ENCODE data around the gene SUPT4H1. TPM values are rescaled to one million over a fixed set of nuclear protein-coding genes. Genes with fewer than 3 reads are reported as not detected.

The SUPT4H1 gene
- total and polyA plus RNA-seq, 2 of the 4 experiments (the other 2 are of a cell fraction) = 51.6 to 129 TPM

DNA sequence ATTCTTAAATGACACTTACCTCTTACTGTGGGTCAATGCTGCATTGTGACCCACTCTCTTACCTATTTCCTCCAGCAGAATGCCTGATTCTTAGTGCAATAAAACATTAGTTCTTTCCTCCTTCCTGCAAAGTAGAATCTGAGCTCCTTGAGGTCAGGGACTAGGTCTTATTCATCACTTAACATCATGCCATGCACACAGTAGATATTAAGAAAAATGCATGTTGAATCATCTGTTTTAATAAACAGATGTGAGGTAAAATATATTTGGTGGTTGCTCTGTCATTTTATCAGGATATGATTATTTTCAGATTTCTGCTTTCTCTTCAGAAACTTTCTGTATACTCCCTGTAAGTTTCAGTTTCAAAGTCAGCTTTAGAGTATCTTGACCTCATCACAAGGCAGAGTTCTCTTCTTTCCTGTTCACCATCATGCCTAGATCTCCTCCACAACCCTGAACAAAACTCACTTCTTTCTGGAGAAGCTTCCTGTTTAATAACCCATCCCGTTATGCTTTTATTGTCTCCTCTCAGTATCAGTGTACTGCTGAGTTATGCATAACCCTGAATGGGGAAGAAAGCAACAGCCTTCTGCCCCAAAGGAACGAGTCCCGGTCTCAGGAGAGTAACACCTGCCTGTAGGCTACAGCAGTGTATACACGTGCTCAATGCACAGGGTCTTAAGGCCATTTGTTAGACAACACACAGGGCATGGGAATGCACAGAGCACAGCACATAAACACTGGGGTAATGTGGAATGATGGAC lies 30.3 kb upstream of the SUPT4H1 start:
- Histone ChIP-seq H2BK120ac (ENCODE audit: low read depth, low read length) (no peak overlapping the region), H3K4ac (ENCODE audit: low read depth, low read length) (no peak overlapping the region), H4K91ac (ENCODE audit: insufficient read depth, low read depth, low read length) (no peak overlapping the region), H2AK9ac (replicated peaks; ENCODE audit: low read depth, low read length, poor library complexity) (no peak overlapping the region), H2AK5ac (ENCODE audit: low read depth, low read length) (no peak overlapping the region), H3K36me3 (ENCODE audit: control insufficient read depth, insufficient read depth, low read length) (no peaks in the 10 kb centered on the region), H3K9me3 (ENCODE audit: control insufficient read depth, insufficient read depth, low read length) (no peaks in the 10 kb centered on the region), H3K14ac (replicated peaks; ENCODE audit: low read depth, low read length) (no peak overlapping the region), H3K4me2 (ENCODE audit: low read depth, low read length) (no peak overlapping the region), H3K9ac (ENCODE audit: low read depth, low read length) (no peak overlapping the region), H2BK15ac (ENCODE audit: low read depth, low read length) (no peak overlapping the region), H3K18ac (ENCODE audit: low read depth, low read length) (no peak overlapping the region), H2BK20ac (ENCODE audit: low read depth, low read length) (no peak overlapping the region), H3K9me1 (ENCODE audit: insufficient read depth, low read length) (no peaks in the 10 kb centered on the region), H3K79me1 (ENCODE audit: low read depth in 1 of 2, low read length in 2 of 2) (no peaks in the 10 kb centered on the region), H3K4me3 (ENCODE audit: insufficient read depth, low read depth, low read length) (no peak overlapping the region), H3K27ac (ENCODE audit: insufficient read depth, low read length) (no peak overlapping the region), H3K4me1 (ENCODE audit: control insufficient read depth, insufficient read depth, low read length) (no peaks in the 10 kb centered on the region), H2BK5ac (ENCODE audit: low read depth, low read length, poor library complexity, severe bottlenecking) (no peak overlapping the region), H2AFZ (replicated peaks; ENCODE audit: low read length, poor library complexity) (no peak overlapping the region), H3K56ac (ENCODE audit: extremely low read depth, insufficient read depth, low read length) (no peak overlapping the region), H4K20me1 (ENCODE audit: insufficient read depth, low read length) (no peaks in the 10 kb centered on the region), H4K8ac (ENCODE audit: low read depth in 2 of 2, low read length in 2 of 2) (no peak overlapping the region), H3K27me3 (ENCODE audit: control insufficient read depth, insufficient read depth, low read length) (peaks cover 21% of the 10 kb centered on the region), H3K23ac (ENCODE audit: low read depth, low read length) (no peak overlapping the region), H4K5ac (ENCODE audit: low read depth, low read length) (no peak overlapping the region)
- in situ Hi-C loops (cut with MboI; ENCODE audit: low sequenced_read_pairs) = no loop called here
- dilution Hi-C loops (cut with HindIII; ENCODE audit: low sequenced_read_pairs, unreplicated experiment) = no loop called here
- no CpG with 5 or more reads among the region's 4 CpGs for WGBS, 2 experiments (ENCODE audit: extremely low coverage in 2 of 2, insufficient read length in 1 of 2)
- ChIA-PET POLR2A (ENCODE audit: unreplicated experiment) (interaction anchor here (0.7 kb wide), 1 partner anchor 16 kb away, joined by 4 read pairs; no protein-coding TSS in a partner anchor), CTCF (no interaction called here)
- TF ChIP-seq MAZ (IDR thresholded peaks at IDR 0.05; ENCODE audit: borderline replicate concordance, low read depth, low read length) = no peak
- no peak for TF ChIP-seq NFE2L2 (IDR thresholded peaks at IDR 0.05; ENCODE audit: low read depth, low read length)
- no peak for TF ChIP-seq MXI1 (IDR thresholded peaks at IDR 0.05; ENCODE audit: borderline replicate concordance, low read depth, low read length)
- TF ChIP-seq CEBPB (IDR thresholded peaks at IDR 0.05; ENCODE audit: low read depth, low read length) = no peak
- no peak for TF ChIP-seq SMC3 (IDR thresholded peaks at IDR 0.05; ENCODE audit: low read depth, low read length)
- no peak for TF ChIP-seq CHD1 (IDR thresholded peaks at IDR 0.05; ENCODE audit: low read depth, low read length)
- no peak for TF ChIP-seq RAD21 (IDR thresholded peaks at IDR 0.05; ENCODE audit: low read length)
- TF ChIP-seq, protein P1, sequence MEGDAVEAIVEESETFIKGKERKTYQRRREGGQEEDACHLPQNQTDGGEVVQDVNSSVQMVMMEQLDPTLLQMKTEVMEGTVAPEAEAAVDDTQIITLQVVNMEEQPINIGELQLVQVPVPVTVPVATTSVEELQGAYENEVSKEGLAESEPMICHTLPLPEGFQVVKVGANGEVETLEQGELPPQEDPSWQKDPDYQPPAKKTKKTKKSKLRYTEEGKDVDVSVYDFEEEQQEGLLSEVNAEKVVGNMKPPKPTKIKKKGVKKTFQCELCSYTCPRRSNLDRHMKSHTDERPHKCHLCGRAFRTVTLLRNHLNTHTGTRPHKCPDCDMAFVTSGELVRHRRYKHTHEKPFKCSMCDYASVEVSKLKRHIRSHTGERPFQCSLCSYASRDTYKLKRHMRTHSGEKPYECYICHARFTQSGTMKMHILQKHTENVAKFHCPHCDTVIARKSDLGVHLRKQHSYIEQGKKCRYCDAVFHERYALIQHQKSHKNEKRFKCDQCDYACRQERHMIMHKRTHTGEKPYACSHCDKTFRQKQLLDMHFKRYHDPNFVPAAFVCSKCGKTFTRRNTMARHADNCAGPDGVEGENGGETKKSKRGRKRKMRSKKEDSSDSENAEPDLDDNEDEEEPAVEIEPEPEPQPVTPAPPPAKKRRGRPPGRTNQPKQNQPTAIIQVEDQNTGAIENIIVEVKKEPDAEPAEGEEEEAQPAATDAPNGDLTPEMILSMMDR (conservative IDR thresholded peaks at IDR 0.05; ENCODE audit: low read depth, low read length) = no peak
- no peak for TF ChIP-seq FOS (IDR thresholded peaks at IDR 0.05; ENCODE audit: low read depth, low read length)
- BruUV-seq (replicated peaks) = no TSS peak
- no peak for DNase-seq
- ATAC-seq (ENCODE audit: low read depth) = no peak
- intact Hi-C loops (cut with micrococcal nuclease) = no loop called here

Data from IMR-90 (cell line).